Measurements from ENCODE around the gene P2RX4. TPM values are rescaled to one million over a fixed set of nuclear protein-coding genes. Genes with fewer than 3 reads are reported as not detected.

P2RX4 gene
- total RNA-seq, 2 donors from 2014 or later, result 63.2 to 103 TPM

DNA sequence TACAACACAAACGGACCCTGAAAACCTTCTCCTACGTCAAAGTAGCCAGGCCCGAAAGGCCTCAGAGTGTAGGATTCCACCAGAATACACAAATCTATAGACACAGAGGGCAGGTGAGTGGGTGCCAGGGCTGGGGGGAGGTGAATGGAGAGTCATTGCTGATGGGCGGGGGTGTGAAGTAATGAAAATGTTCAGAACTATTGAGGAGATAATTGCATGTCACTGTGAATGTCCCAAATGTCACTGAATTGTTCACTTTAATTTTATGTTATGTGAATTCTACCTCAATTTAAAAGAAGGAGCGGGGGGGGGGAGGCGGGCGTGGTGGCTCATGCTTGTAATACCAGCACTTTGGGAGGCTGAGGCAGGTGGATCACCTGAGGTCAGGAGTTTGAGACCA is 36.0 kb downstream of the P2RX4 start:
- H3K4me1 ChIP-seq (replicated peaks), result no peaks in the 10 kb centered on the region
- no peak overlapping the region for H3K4me3 ChIP-seq
- WGBS, result 90% methylated on average over 7 of the region's 7 CpGs
- TF ChIP-seq, protein P1, sequence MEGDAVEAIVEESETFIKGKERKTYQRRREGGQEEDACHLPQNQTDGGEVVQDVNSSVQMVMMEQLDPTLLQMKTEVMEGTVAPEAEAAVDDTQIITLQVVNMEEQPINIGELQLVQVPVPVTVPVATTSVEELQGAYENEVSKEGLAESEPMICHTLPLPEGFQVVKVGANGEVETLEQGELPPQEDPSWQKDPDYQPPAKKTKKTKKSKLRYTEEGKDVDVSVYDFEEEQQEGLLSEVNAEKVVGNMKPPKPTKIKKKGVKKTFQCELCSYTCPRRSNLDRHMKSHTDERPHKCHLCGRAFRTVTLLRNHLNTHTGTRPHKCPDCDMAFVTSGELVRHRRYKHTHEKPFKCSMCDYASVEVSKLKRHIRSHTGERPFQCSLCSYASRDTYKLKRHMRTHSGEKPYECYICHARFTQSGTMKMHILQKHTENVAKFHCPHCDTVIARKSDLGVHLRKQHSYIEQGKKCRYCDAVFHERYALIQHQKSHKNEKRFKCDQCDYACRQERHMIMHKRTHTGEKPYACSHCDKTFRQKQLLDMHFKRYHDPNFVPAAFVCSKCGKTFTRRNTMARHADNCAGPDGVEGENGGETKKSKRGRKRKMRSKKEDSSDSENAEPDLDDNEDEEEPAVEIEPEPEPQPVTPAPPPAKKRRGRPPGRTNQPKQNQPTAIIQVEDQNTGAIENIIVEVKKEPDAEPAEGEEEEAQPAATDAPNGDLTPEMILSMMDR (IDR thresholded peaks at IDR 0.05), result no peak
- TF ChIP-seq POLR2A (IDR thresholded peaks at IDR 0.05), result no peak
- TF ChIP-seq POLR2AphosphoS5 (IDR thresholded peaks at IDR 0.05), result no peak
- H3K36me3 ChIP-seq, result peaks cover 3 to 25% of the 10 kb centered on the region in 2 donors
- intact Hi-C loops (cut with DNase I), result no loop called here
- no peaks in the 10 kb centered on the region for H3K27me3 ChIP-seq (replicated peaks; ENCODE audit: insufficient read depth)
- DNase-seq (ENCODE audit: low spot score), result no peak
- no peak overlapping the region for H3K27ac ChIP-seq
- no peaks in the 10 kb centered on the region for H3K9me3 ChIP-seq

DNA sequence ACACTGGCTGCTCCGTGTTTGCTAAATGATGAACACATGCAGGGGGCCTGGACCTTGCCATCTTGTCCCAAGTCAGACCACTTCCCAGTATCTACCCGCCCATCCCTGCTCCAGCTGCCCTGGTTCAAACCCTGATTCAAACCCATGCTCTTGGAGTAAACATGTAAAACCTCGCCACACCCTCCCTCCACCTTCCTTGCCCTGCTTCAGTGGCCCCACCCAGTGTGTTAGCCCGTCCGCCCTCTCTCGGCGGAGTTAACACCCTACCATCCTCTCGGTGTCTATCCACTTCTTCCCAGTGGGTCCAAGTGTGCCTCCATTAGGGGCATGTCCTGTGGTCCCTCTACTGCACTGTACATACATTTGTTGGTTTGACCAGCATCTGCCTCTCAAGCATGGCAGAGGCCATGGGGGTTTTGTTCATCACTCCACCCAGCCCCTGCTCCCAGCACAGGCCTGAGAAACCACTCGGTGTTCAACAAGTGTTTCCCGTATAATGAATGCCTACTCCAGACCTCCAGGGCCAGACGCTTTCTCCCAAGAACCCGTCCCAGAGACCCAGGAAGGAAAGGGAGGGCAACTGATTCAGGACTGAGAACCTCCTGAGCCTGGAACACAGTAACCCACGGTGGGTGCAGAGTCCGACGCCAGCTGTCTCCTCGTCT is 37.1 kb downstream of the P2RX4 start:
- WGBS, result 91% methylated on average over 16 of the region's 16 CpGs
- TF ChIP-seq POLR2A (IDR thresholded peaks at IDR 0.05) (no peak), POLR2AphosphoS5 (IDR thresholded peaks at IDR 0.05) (no peak)
- TF ChIP-seq, protein P1 (IDR thresholded peaks at IDR 0.05), result no peak
- intact Hi-C loops (cut with DNase I), result no loop called here
- Histone ChIP-seq H3K9me3 (no peaks in the 10 kb centered on the region), H3K27ac (no peak overlapping the region), H3K4me1 (replicated peaks) (no peaks in the 10 kb centered on the region), H3K36me3 (peaks cover 3 to 25% of the 10 kb centered on the region in 2 donors), H3K4me3 (no peak overlapping the region), H3K27me3 (replicated peaks; ENCODE audit: insufficient read depth) (no peaks in the 10 kb centered on the region)
- no peak for DNase-seq (ENCODE audit: low spot score)

DNA sequence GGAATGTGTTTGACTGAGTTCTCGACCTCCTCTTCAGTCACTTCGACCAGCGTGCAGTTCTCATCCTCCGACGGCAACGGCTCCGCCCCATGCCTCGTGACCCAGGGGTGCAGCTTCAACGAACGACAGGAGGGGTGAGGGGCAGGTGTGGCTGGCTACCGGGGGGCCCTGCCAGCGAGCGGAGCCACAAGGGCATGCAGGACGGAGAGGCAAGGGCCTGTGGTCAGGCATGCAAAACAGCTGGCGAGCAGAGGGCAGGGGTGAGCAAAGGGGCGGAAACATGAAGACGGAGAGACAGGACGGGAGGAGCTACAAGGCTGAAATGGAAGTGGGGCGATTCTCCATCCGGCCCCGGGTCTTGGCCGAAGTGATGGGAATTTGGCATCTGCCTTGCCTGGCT is 38.7 kb downstream of the P2RX4 start:
- WGBS, result 90% methylated on average over 19 of the region's 22 CpGs
- TF ChIP-seq, protein P1 (IDR thresholded peaks at IDR 0.05), result no peak
- TF ChIP-seq POLR2A (IDR thresholded peaks at IDR 0.05), result no peak
- no peak for TF ChIP-seq POLR2AphosphoS5 (IDR thresholded peaks at IDR 0.05)
- no peak for DNase-seq (ENCODE audit: low spot score)
- H3K9me3 ChIP-seq, result no peaks in the 10 kb centered on the region
- no peaks in the 10 kb centered on the region for H3K27me3 ChIP-seq (replicated peaks; ENCODE audit: insufficient read depth)
- H3K4me1 ChIP-seq (replicated peaks), result no peaks in the 10 kb centered on the region
- peaks cover 10 to 34% of the 10 kb centered on the region in 2 donors for H3K36me3 ChIP-seq
- no peak overlapping the region for H3K4me3 ChIP-seq
- intact Hi-C loops (cut with DNase I), result no loop called here
- no peak overlapping the region for H3K27ac ChIP-seq

DNA sequence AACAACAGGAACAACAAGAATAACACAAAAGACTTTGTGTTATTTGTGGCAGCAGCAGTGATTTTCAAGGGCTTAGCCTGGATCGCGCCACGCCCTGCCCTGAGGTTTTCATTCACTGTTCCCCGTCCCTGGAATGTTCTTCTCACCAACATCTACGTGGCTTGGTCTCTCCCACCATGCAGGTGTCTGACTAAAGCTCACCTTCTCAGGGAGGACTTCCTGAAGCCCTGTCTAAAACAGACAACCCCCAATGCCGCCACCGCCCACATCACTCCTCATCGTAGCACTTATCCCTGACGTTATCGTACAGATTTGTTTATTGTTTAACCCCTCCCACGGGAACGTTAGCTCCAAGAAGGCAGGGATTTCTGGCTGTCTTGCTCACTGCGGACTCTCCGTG is 40.4 kb downstream of the P2RX4 start:
- DNase-seq (ENCODE audit: low spot score), result no peak
- TF ChIP-seq POLR2AphosphoS5 (IDR thresholded peaks at IDR 0.05), result no peak
- TF ChIP-seq, protein P1 (IDR thresholded peaks at IDR 0.05), result no peak
- no peak for TF ChIP-seq POLR2A (IDR thresholded peaks at IDR 0.05)
- Histone ChIP-seq H3K9me3 (no peaks in the 10 kb centered on the region), H3K36me3 (peaks cover 10 to 34% of the 10 kb centered on the region in 2 donors), H3K27me3 (replicated peaks; ENCODE audit: insufficient read depth) (no peaks in the 10 kb centered on the region), H3K27ac (no peak overlapping the region), H3K4me1 (replicated peaks) (no peaks in the 10 kb centered on the region), H3K4me3 (no peak overlapping the region)
- WGBS, result 74% methylated on average over 14 of the region's 14 CpGs
- intact Hi-C loops (cut with DNase I), result no loop called here

DNA sequence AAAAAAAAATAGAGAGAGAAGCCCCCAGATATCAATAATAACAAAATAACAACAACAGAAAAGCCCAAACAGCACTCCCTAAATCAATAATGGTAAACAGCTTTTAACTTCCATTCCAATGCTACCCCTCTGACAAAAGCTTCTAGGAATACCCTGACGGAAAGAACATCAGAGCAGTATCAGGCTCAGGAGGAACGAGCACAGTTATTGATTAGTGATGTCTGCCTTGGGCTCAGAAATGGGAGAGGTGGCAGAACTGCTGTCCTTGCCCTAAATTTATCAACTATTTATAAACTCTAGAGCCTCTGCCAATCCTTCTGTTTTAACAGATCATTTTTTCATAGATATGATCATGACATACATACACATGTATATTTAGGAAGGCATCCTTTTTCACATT is 41.9 kb downstream of the P2RX4 start:
- no peak for DNase-seq (ENCODE audit: low spot score)
- no peaks in the 10 kb centered on the region for H3K9me3 ChIP-seq
- no peak overlapping the region for H3K27ac ChIP-seq
- H3K4me1 ChIP-seq (replicated peaks), result no peaks in the 10 kb centered on the region
- intact Hi-C loops (cut with DNase I), result no loop called here
- peaks cover 10 to 34% of the 10 kb centered on the region in 2 donors for H3K36me3 ChIP-seq
- no peak for TF ChIP-seq POLR2AphosphoS5 (IDR thresholded peaks at IDR 0.05)
- no peak for TF ChIP-seq POLR2A (IDR thresholded peaks at IDR 0.05)
- TF ChIP-seq, protein P1 (IDR thresholded peaks at IDR 0.05), result no peak
- H3K4me3 ChIP-seq, result no peak overlapping the region
- WGBS, result 98% methylated on average over 2 of the region's 2 CpGs
- H3K27me3 ChIP-seq (replicated peaks; ENCODE audit: insufficient read depth), result no peaks in the 10 kb centered on the region
